ENCODE results near the gene B3GAT1. TPM values are rescaled to one million over a fixed set of nuclear protein-coding genes. Genes with fewer than 3 reads are reported as not detected.

The B3GAT1 gene
- total RNA-seq, 1 donor from 2014 or later: 1.4 TPM

DNA sequence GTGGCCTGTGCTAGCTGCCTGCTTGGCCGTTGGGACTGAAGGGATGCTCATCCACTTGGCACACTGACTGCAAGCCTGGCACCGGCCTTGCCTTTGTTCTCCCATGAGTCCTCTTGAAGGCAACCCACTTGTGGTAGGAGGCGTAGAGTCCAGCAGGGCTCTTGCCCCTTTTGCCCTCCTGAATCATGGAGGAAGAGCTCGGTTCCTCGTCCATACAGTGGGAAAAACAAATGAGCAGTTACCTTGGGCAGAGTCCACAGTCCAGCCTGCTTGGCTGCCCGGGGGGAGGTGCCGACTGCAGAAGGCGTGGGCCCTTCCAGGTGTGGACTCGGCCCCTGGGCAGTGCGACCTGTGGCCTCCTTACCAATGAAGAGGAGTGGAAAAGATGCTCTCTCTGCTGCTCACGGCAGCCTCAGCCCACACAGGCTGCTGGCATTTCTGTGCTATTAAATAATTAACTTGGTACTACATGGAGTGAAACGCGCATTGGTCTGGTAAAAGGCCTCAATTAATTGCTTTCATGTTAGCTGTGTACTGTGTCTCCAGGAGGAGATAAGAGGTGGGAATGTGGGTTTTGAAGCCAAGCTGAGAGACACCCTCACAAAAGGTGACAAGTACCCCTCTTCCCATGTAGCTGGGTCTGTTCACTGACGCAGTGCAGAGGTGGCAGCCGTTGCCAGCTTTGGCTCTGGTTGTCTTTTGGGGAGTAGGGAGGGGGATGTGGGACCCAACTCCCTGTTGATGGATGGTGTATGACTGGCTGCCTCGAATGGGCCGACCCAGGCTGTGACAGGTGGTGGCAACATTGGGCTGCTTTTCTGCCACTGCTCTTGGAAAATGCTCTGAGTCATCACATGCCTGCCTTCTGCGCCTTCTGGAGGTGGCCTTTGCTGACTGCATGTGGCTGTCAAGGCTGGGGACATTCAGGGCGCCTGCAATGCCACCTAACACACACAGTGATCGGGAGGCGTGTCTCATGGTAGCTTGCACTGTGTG, 26.8 kb upstream of the B3GAT1 start:
- ATAC-seq: no peak

GRCh38 chr11:134437821-134438220, 25.8 kb upstream of the B3GAT1 start:
- ATAC-seq (no peak), DNase-seq (no peak)
- TF ChIP-seq CTCF (IDR thresholded peaks at IDR 0.05): no peak
- no peaks in the 10 kb centered on the region for H3K9me3 ChIP-seq
- H3K4me3 ChIP-seq: no peak overlapping the region
- no peaks in the 10 kb centered on the region for H3K36me3 ChIP-seq
- intact Hi-C loops (cut with DNase I): no loop called here
- H3K27me3 ChIP-seq (ENCODE audit: low read depth): peaks cover 12% of the 10 kb centered on the region
- H3K4me1 ChIP-seq: no peaks in the 10 kb centered on the region
- H3K27ac ChIP-seq: no peak overlapping the region

More for the DNA sequence above, 26.8 kb upstream of the B3GAT1 start:
- no peak overlapping the region for H3K27ac ChIP-seq
- no peak for DNase-seq
- no peaks in the 10 kb centered on the region for H3K4me1 ChIP-seq
- intact Hi-C loops (cut with DNase I): no loop called here
- no peak overlapping the region for H3K4me3 ChIP-seq
- H3K27me3 ChIP-seq (ENCODE audit: low read depth): peaks cover 11% of the 10 kb centered on the region
- no peaks in the 10 kb centered on the region for H3K36me3 ChIP-seq
- H3K9me3 ChIP-seq: no peaks in the 10 kb centered on the region
- TF ChIP-seq CTCF (IDR thresholded peaks at IDR 0.05): no peak

DNA sequence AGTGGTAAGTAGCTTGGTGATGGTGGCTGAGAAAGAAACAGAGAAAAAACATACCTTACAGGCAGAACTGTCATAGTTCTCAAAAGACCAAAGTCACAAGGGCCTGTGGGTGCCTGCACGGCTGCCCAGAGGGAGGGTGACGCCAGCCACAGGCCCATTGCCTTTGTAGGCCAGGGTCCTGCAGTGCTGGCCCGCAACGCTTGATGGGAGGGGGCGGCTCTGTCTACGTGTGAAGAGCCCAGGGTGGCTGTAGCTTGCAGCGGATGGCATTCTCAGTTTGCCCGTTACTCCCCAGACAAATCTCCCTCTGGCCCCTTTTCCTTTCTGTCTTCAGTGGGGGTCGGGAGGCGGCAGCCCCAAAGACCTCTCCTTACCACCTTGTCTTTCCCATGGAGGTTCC, 24.7 kb upstream of the B3GAT1 start:
- no peaks in the 10 kb centered on the region for H3K36me3 ChIP-seq
- no peak overlapping the region for H3K4me3 ChIP-seq
- H3K27ac ChIP-seq: no peak overlapping the region
- TF ChIP-seq CTCF (IDR thresholded peaks at IDR 0.05): no peak
- intact Hi-C loops (cut with DNase I): no loop called here
- H3K9me3 ChIP-seq: no peaks in the 10 kb centered on the region
- peaks cover 12% of the 10 kb centered on the region for H3K27me3 ChIP-seq (ENCODE audit: low read depth)
- ATAC-seq (no peak), DNase-seq (no peak)
- no peaks in the 10 kb centered on the region for H3K4me1 ChIP-seq

DNA sequence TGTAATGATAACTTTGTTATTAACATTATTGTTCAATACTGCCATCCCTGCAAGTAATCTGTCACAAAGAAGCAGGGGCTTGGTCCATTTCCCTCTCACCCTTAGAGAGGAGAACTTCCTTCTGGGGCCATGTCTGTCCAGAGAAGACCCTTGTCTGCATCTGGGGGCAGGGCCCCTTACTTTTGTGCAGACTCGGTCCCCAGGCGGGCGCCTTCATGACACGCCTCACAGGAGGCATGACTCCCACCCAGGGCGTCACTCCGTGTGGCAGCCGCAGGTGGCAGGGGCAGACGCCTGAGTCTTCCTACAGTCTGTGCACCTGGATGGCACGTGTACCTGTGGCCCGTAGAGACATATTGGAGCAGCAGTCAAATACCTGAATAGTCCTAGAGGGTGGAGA, 21.8 kb upstream of the B3GAT1 start:
- Histone ChIP-seq H3K4me3 (no peak overlapping the region), H3K36me3 (no peaks in the 10 kb centered on the region), H3K27ac (no peak overlapping the region), H3K4me1 (no peaks in the 10 kb centered on the region), H3K9me3 (no peaks in the 10 kb centered on the region), H3K27me3 (ENCODE audit: low read depth) (peaks cover 17% of the 10 kb centered on the region)
- DNase-seq: no peak
- no peak for ATAC-seq
- intact Hi-C loops (cut with DNase I): no loop called here
- no peak for TF ChIP-seq CTCF (IDR thresholded peaks at IDR 0.05)

DNA sequence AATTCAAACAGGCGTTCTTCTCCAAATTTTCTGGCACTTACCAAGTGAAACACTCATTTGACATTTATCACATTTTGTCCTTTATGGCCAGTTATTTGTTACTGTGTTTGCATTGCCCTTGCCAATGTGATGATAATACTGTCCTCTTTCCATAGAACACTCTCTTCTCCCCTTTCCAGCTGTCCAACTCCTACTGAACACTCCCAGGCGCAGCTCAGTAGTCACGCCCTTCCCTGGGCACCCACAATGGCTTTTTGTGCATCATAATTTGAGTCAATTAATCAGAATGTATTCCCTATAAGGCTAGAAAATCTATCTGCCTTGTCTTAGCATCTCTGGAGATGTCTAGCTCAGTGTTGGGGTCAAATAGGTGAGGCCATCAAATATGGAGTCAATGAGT, 21.2 kb upstream of the B3GAT1 start:
- no peak for ATAC-seq
- Histone ChIP-seq H3K4me1 (no peaks in the 10 kb centered on the region), H3K36me3 (no peaks in the 10 kb centered on the region), H3K4me3 (no peak overlapping the region), H3K27ac (no peak overlapping the region), H3K27me3 (ENCODE audit: low read depth) (peaks cover 23% of the 10 kb centered on the region), H3K9me3 (no peaks in the 10 kb centered on the region)
- intact Hi-C loops (cut with DNase I): no loop called here
- no peak for TF ChIP-seq CTCF (IDR thresholded peaks at IDR 0.05)
- DNase-seq: no peak
